IPS DF 4.7 (cell line): ENCODE data around the gene GPRIN1.
A peak's percentile ranks its signal among the peaks of the same experiment; 100 is the strongest.
"Not testable (repeated sequence)": the region's sequence is repeated elsewhere in the genome, so short reads cannot be mapped to it uniquely, and the experiment has no call there.

Experiments
- DNase-seq: peaks from one replicate; pipeline ENCODE4 v3.0.0-alpha.2; 2013; ENCODE audit warnings: low spot score; ENCODE audit errors: extremely low read depth

GPRIN1 gene

DNA sequence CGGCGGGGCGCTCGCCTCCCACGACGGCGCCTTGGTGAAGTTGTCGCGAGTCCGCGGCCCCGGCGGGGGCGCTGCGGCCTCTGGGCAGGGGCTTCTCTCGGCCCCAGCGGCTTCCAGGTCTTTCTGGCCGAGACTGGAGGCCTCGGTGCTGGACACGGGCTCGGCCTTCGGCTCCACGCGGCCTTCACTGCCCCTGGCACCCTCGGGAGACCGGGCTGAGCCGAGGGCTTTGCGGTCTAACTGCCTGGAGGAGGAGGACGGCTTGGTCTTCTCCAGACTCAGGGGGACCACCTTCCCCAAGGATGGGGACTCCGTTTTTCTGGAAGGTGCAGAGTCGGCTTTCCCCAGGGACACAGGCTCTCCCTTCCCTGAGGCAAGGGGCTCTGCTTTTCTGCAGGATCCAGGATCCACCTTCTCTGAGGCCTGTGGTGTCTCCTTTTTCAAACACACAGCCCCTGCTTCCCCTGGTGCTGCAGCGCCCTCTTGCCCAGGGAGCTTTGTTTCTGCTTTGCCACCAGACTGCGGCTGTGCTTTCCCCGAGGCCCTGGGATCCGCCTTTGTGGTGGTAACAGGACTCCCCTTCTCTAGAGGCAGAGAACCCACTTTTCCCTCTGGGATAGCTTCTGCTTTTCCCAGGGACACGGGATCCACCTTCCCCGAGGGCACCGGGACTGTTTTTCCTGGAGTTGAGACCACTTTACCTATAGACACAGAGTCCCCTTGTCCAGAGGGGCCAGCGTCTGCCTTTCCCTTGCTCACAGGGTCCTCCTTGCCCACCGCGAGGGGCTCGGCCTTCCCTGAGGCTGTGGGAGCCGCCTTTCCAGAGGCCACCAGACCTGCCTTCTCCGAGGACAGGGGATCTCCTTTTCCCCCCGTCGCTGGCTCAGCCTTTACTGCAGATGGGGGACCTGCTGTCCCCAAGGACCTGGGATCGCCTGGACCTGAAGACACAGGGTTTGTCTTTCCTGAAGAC is 12.3 kb downstream of the GPRIN1 start:
- no peak for DNase-seq

DNA sequence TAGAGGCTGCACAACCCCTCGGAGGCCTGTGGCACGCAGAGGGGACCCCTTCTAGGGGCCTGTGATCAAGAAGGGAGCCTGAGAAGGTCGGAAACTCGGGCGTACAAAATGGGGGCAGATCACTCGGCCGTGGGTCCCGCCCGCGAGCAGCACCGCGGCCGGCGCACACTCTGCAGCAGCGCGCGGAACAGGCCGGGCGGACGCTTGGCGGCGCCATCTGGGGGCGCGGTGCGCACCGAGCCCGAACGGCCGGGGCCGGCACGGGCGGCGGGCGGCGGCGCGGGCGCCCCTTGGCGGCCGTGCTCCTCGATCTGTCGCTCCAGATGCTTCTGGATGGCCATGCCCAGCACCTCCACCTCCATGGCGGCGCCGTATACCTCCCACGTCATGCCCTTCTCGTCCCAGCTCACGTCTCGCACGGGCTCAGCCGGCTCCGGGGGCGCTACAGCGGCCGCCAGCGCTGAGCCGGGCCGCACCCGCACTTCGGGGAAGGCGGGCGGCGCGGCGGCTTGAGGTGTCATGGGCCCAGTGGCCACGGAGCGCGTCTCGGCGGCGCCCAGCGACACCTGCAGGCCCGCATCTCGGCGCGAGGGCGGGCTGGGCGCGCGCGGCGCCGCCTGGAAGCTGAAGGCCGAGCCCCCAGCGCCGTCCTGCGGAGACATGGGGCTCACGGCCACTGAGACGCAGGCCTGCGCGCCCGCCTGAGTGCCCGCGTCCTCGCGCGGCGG is 13.1 kb downstream of the GPRIN1 start:
- DNase-seq, result no peak

DNA sequence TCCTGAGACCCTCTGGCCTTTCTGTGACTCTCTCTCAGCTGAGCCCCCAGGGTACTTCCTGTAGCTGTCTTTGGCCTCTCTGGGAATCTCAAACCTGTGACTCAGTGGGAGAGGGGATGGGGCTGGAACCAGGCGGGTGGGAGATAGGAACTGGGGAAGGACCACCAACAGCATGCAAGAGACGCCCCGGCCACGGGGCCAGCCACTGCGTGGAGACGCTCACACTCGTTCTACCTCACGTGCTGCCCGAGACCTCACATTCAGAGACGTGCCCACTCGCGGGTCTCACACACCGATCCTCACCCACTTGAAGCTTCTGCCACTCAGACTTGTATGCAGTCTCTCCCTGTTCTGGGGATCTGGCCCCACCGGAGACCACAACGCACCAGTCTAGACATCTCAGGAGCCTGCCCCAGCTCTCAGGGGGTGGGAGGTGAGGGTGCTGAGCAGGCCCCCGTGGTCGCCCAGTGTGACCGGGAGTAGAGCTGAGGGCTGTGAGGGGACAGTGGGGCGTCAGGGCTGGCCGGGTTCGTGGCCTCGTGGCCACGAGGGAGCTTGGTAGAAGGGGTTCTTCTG is 13.8 kb downstream of the GPRIN1 start:
- no peak for DNase-seq

DNA sequence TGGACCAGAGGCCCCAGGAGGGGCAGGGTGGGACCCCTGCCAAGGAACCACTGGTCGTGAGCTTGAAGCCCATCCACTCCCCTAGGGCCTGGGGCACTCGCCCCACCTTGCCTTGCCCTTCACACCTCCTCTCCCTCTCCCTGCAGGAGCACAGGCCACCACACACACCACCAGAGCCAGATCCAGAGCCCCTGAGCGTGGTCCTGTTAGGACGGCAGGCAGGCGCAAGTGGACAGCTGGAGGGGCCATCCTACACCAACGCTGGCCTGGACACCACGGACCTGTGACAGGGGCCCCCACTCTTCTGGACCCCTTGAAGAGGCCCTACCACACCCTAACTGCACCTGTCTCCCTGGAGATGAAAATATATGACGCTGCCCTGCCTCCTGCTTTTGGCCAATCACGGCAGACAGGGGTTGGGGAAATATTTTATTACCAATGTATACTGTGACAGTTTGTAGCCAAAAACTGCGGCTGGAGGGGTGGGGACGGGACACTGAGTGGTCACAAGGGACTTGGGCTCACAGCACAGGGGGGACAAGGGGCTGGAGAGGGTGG is 14.5 kb downstream of the GPRIN1 start:
- DNase-seq, result no peak

DNA sequence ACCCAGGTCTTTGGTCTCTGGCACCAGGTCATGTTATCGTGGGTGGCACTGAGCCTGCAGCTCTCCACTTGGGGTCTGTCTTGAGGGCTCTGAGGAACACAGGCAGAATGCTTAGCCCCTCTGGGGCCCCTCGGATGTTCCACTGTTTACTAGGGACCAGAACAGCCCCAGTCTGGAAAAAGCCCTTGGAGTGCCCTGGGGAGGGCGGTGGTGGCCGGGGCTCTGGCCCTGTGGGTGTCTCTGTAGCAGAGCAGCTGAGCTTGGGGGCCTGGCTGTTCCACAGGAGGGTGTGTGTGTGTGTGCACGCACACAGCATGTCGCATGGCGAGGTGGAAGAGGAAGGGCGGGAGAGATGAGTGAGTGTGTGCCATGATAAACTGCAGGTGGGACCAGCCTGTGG is 15.4 kb downstream of the GPRIN1 start:
- no peak for DNase-seq

DNA sequence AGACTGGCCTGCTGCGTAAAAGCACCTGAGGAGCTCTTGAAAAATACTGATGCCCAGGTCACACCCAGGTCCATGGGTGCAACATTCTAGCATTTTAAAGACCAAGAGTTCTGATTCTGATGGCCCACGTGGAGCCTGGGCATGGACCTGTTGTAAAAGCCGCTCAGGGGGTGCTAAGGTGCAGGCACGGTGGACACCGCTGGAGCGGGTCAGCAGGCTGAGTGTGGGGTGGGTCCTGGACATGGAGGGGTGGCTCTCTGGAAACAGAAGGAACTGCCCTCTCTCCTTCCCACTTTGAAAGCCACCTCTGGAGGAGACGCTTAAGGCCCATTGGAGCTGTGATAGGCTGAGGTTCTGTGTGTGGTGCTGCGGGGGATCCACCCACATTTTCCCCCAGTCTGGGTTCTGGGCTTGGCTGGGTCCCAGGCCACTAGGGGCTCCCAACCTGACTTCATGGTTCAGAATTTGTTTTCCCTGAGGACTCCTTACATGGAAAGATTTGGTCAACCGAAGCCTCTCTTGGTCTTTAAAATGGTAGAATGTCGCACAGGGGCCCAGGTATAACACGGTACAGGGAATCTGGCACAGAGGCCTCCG is 16.6 kb downstream of the GPRIN1 start:
- DNase-seq, result no peak

DNA sequence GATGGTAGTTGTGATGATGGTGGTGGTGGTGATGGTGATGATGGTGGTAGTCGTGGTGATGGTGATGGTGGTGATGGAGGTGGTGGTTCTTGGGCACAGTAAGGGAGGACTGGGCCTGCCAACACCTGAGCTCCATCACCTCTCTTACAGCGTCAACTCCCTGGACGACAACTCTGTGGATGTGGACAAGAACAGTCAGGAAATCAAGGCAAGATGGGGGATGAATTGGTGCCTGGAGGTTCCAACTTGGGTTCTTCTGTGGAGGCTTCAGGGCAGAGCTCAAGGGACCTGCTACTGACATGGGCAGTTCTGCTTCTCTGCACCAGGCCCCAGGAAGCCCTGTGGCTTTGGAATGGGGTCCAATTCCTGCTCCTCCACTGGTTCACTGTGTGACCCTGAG is 17.4 kb downstream of the GPRIN1 start:
- no peak for DNase-seq

DNA sequence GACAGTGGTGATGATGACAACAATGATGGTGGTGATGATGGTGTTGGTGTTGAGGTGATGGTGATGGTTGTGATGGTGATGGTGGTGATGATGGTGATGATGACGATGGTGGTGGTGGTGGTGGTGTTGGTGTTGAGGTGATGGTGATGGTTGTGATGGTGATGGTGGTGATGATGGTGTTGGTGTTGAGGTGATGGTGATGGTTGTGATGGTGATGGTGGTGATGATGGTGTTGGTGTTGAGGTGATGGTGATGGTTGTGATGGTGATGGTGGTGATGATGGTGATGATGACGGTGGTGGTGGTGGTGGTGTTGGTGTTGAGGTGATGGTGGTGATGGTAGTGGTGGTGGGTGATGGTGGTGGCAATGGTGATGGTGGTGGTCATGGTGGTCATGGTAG is 18.3 kb downstream of the GPRIN1 start:
- not testable (repeated sequence) for DNase-seq

DNA sequence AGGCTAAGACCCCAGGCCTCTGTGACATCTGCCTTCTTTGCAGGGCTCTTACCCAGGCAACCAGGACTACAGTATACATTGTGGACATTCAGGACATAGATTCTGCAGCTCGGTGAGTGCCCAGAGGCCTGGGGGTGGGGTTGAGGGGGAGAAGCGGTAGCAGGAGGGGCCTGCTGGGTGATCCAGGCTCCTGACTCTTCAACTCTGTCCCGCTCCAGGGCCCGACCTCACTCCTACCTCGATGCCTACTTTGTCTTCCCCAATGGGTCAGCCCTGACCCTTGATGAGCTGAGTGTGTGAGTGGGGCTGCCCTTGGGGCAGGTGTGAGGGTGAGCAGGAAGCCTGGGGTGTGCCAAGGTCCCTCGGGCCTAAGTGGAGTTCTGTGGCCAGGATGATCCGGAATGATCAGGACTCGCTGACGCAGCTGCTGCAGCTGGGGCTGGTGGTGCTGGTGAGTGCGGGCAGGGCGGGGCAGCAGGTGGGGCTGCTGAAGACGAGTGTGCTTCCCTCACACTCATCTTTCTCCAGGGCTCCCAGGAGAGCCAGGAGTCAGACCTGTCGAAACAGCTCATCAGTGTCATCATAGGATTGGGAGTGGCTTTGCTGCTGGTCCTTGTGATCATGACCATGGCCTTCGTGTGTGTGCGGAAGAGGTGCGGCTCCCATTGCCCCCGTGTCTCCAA is 19.8 kb downstream of the GPRIN1 start:
- no peak for DNase-seq

DNA sequence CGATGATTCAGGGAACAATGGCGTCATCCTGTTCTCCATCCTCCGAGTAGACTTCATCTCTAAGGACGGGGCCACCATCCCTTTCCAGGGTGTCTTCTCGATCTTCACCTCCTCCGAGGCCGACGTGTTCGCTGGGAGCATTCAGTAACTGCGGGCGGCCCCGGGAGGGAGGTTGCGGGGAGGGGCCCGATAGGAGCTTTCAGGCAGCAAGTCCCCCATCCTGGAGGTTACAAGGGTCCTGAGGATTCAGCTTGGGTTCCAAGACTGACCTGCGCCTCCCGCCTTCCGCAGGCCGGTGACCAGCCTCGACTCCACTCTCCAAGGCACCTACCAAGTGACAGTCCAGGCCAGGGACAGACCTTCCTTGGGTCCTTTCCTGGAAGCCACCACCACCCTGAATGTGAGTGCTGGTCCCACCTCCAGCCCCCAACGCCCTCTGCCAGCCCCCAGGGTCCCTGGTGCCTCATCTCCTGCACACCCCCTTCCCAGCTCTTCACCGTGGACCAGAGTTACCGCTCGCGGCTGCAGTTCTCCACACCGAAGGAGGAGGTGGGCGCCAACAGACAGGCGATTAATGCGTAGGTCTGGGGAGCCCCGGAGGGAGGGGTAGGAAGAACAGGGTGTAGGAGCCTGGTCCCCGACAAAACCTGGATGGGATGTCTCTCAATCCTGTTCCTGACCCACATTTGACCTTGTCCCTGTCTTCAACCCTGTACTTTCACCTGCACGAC is 20.8 kb downstream of the GPRIN1 start:
- no peak for DNase-seq

DNA sequence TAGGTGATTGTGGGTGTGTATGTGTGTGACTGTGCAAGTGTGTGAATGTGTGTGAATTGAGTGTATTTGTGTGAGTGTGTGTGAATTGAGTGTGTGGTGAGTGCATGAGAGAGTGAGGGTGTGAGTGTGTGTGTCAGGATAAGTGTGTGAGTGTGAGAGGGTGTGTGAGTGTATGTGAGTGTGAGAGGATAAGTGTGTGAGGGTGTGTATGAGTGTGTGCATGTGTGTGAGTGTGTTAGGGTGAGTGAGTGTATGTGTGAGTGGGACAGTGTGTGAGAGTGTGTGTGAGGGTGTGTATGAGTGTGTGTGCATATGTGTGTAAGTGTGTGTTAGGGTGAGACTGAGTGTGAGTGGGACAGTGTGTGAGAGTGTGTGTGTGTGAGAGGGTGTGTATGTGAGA is 21.7 kb downstream of the GPRIN1 start:
- no peak for DNase-seq

DNA sequence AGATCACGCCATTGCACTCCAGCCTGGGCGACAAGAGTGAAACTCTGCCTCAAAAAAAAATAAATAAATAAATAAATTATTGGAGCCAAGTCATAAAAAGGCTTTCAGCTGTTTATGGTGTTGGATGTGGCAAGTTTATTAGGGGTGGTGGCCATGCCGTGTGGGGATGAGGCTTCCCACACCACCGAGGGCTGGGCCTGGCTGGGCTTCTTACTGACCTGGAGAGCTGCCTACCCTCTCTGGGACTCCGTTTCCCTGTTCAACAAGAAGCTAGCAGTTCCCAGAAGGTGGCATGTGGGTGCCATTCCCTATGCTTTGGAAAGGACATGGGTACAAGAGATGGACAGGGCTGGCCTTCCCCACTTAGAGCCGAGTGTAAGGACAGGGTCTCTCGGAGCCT is 22.6 kb downstream of the GPRIN1 start:
- DNase-seq, result no peak

DNA sequence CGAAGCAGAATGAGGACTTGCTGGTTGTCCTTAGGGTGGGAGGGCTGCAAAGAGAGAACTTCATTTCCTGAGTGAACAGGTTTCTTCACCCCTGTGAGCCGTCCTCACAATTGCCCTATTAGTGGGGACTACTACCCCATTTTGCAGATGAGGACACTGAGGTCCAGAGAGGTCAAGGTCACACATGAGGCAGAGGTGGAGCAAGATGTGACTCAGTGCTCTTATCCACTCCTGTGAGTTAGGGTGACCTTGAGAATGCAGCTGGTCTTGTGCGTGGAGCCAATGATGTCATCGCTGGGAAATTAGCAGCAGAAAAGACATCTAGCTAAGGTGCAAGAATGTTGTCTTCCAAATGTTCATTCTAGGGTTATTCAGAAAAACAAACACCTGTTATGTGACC is 26.9 kb downstream of the GPRIN1 start:
- DNase-seq, result no peak

DNA sequence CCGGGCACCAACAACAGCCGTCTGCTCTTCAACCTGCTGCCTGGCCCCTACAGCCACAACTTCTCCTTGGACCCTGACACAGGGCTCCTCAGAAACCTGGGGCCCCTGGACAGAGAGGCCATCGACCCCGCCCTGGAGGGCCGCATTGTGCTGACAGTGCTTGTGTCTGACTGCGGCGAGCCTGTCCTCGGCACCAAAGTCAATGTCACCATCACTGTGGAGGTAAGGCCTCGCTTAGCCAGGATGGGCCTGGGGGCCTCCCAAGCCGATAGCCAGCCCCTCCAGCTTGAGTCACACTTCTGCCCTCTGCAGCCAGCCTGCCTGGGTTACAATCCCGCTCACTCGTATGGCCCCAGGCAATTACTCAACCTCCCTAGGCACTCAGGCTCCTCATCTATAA is 28.6 kb downstream of the GPRIN1 start:
- no peak for DNase-seq

DNA sequence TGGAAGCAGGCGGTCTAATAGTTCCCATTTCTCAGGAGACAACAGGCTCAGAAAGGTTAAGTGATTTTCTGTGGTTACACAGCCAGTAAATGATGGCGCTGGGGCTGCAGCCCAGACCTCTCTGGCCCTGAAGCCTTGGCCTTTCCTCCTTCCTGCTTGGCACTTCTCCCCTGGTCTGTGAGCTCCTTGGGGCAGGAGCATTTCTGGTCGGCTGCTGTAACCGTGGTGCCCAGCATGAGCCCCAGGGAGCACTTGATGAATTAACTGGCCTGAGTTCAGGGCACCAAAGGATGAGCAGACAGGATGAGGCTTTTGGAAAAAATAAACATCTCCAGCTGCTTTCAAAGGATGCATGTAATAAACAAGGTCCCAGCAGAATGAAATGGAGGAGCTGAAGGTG is 30.6 kb downstream of the GPRIN1 start:
- no peak for DNase-seq

DNA sequence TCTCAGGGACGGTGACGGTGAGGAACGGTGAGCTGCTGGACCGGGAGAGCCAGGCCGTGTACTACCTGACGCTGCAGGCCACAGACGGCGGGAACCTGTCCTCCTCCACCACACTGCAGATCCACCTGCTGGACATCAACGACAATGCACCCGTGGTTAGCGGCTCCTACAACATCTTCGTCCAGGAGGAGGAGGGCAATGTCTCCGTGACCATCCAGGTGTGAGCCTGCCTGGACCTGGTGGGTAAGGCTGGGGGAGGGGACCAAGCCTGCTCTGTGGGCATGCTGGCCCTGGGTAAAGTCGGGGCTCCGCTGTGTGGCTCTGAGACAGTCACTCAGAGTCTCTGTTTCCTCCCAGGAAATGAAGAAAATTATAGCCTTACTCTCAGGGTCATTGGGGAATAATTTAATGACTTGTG is 31.6 kb downstream of the GPRIN1 start:
- peak; percentile 84 for DNase-seq

DNA sequence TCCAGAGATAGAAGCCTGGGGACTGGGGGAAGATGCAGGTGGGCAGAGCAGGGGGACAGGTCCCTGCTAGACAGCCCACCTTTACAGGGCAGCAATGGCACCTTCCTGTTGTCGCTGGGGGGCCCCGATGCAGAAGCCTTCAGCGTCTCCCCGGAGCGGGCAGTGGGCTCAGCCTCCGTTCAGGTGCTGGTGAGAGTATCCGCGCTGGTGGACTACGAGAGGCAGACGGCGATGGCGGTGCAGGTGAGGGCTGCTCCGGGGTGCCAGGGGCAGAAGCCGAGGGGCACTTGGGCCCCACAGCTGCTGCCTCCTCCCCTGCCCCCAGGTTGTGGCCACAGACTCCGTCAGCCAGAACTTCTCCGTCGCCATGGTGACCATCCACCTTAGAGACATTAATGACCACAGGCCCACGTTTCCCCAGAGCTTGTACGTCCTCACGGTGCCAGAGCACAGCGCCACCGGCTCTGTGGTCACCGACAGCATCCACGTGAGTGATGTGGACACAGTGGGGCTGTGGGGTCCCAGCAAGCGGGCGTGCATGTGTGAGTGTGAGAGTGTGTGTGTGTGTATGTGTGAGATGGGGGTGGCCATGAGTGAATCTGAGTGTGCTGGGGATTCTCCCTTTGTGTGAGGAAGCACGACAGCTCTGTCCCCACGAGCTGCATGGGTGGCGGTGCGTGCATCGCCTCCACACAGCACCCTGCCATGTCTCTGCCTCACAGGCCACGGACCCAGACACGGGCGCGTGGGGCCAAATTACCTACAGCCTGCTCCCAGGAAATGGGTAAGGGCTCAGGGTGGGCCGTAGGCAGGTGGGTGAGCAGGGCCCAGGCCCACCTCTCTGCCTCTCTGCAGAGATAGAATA is 32.4 kb downstream of the GPRIN1 start:
- no peak for DNase-seq

DNA sequence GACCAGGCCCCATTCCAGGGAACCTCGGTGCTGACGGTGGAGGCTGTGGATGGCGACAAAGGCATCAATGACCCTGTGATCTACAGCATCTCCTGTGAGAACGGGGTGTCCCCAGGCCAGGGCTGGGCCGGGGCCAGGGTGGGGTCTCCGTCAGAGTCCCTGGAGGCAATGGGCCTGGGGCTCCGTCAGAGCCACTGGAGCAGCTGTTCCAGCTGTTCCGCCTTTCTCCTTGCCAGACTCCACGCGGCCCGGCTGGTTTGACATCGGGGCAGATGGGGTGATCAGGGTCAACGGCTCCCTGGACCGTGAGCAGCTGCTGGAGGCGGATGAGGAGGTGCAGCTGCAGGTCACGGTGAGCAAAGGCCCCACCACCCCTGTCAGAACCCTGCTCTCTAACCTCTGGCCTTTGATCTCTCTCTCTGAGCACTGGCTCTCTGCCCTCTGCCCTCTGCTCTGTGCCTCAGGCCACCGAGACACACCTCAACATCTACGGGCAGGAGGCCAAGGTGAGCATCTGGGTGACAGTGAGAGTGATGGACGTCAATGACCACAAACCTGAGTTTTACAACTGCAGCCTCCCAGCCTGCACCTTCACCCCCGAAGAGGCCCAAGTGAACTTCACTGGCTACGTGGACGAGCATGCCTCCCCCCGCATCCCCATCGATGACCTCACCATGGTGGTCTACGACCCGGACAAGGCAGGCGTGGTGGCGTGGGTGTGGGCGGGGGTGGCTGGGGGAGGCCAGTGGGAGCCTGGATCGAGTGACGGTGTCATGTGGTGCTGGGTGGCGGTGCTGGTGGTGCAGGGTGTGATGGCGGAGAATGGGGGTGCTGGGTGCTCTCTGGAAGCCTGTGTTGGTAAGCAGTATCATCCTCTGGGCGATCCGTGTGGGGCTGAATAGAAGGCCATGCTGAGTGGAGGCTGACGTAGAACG is 34.2 kb downstream of the GPRIN1 start:
- no peak for DNase-seq
